CD4-positive, alpha-beta T cell treated with Interleukin-6 at 100 ng/mL for 8 hours (primary cell): Measurements from ENCODE around the gene CTDSP2.
"Not testable (repeated sequence)": the region's sequence is repeated elsewhere in the genome, so short reads cannot be mapped to it uniquely, and the experiment has no call there.

Experiments
- DNase-seq: peaks from one replicate; pipeline ENCODE4 v3.0.0-alpha.2; 2020; ENCODE audit warnings: mixed read lengths, low spot score

Gene CTDSP2

GRCh38 chr12:57852620-57853500 lies 6.3 kb upstream of the CTDSP2 start:
- DNase-seq: no peak

- DNase-seq: no peak
Measured at GRCh38 chr12:57852200-57852599, 5.7 kb upstream of the CTDSP2 start.

GRCh38 chr12:57851552-57851951 lies 5.0 kb upstream of the CTDSP2 start:
- DNase-seq: no peak

- no peak for DNase-seq
Measured at GRCh38 chr12:57850854-57851430, 4.4 kb upstream of the CTDSP2 start.

- not testable (repeated sequence) for DNase-seq
Measured at GRCh38 chr12:57849447-57849846, 2.9 kb upstream of the CTDSP2 start.

GRCh38 chr12:57849035-57849434 lies 2.5 kb upstream of the CTDSP2 start:
- no peak for DNase-seq

- DNase-seq: no peak
Measured at GRCh38 chr12:57848208-57848607, 1.7 kb upstream of the CTDSP2 start.

GRCh38 chr12:57846285-57846576 lies 298 bp downstream of the CTDSP2 start:
- DNase-seq: no peak

- peak; percentile 36 for DNase-seq
Measured at GRCh38 chr12:57845478-57846284, 848 bp downstream of the CTDSP2 start.

GRCh38 chr12:57844709-57845477 lies 1.6 kb downstream of the CTDSP2 start:
- DNase-seq: no peak

GRCh38 chr12:57842342-57843294 lies 3.9 kb downstream of the CTDSP2 start:
- DNase-seq: peak; percentile 43

- DNase-seq: no peak
Measured at GRCh38 chr12:57841445-57841844, 5.1 kb downstream of the CTDSP2 start.

- no peak for DNase-seq
Measured at GRCh38 chr12:57840726-57841125, 5.8 kb downstream of the CTDSP2 start.

GRCh38 chr12:57839996-57840395 lies 6.5 kb downstream of the CTDSP2 start:
- DNase-seq: no peak

GRCh38 chr12:57838594-57839302 lies 7.8 kb downstream of the CTDSP2 start:
- DNase-seq: peak; percentile 26

GRCh38 chr12:57837864-57838562 lies 8.5 kb downstream of the CTDSP2 start:
- DNase-seq: no peak

- DNase-seq: peak; percentile 48
Measured at GRCh38 chr12:57836442-57837375, 9.8 kb downstream of the CTDSP2 start.
